Hepatocyte (in vitro differentiated cells): ENCODE data around the gene SPATS2. TPM values are rescaled to one million over a fixed set of nuclear protein-coding genes. Genes with fewer than 3 reads are reported as not detected.
"Not testable (repeated sequence)": the region's sequence is repeated elsewhere in the genome, so short reads cannot be mapped to it uniquely, and the experiment has no call there.

Experiments
- DNase-seq: peaks from one replicate; pipeline ENCODE4 v3.0.0-alpha.2; 2016; ENCODE audit warnings: low spot score
- H2AFZ ChIP-seq: fragments of 200-600 bp; sonication (generic); 2 replicates; pipeline ENCODE4 v1.6.0; 2016; ENCODE audit warnings: antibody characterized with exemption, mild to moderate bottlenecking
- H3K27ac ChIP-seq: fragments of 200-600 bp; sonication (generic); 2 replicates; pipeline ENCODE4 v1.5.1; 2016; ENCODE audit warnings: mild to moderate bottlenecking
- H3K27me3 ChIP-seq: fragments of 200-600 bp; sonication (generic); 2 replicates; pipeline ENCODE4 v1.6.1; 2016
- H3K36me3 ChIP-seq: fragments of 200-600 bp; sonication (generic); replicated peaks from 2 replicates; pipeline ENCODE4 v1.5.1; 2016; ENCODE audit warnings: low read depth; ENCODE audit not compliant: insufficient read depth
- H3K4me1 ChIP-seq: fragments of 200-600 bp; sonication (generic); 2 replicates; pipeline ENCODE4 v1.5.1; 2016; ENCODE audit warnings: mild to moderate bottlenecking, moderate library complexity; ENCODE audit not compliant: insufficient read depth
- H3K4me2 ChIP-seq: fragments of 200-600 bp; sonication (generic); 2 replicates; pipeline ENCODE4 v1.6.0; 2016
- H3K4me3 ChIP-seq: fragments of 200-600 bp; sonication (generic); 2 replicates; pipeline ENCODE4 v1.5.1; 2016; ENCODE audit warnings: mild to moderate bottlenecking
- H3K79me2 ChIP-seq: fragments of 200-600 bp; sonication (generic); 2 replicates; pipeline ENCODE4 v1.6.0; 2017; ENCODE audit warnings: mild to moderate bottlenecking
- H3K9me2 ChIP-seq: fragments of 200-600 bp; sonication (generic); replicated peaks from 2 replicates; pipeline ENCODE4 v1.6.0; 2017; ENCODE audit warnings: mild to moderate bottlenecking; ENCODE audit not compliant: insufficient read depth
- H3K9me3 ChIP-seq: fragments of 200-600 bp; sonication (generic); 2 replicates; pipeline ENCODE4 v1.5.1; 2016; ENCODE audit warnings: low read depth, mild to moderate bottlenecking
- H4K20me1 ChIP-seq: fragments of 200-600 bp; sonication (generic); 2 replicates; pipeline ENCODE4 v1.6.0; 2016; ENCODE audit warnings: mild to moderate bottlenecking; ENCODE audit not compliant: insufficient read depth, poor library complexity, severe bottlenecking
- CTCF ChIP-seq: fragments of 200-600 bp; sonication (generic); IDR thresholded peaks from 2 replicates; pipeline ENCODE4 v1.5.1; 2016; ENCODE audit warnings: antibody characterized with exemption, mild to moderate bottlenecking; ENCODE audit not compliant: poor library complexity
- EZH2 ChIP-seq: fragments of 200-600 bp; sonication (generic); IDR thresholded peaks from 2 replicates; pipeline ENCODE4 v1.6.1; 2016; ENCODE audit warnings: antibody characterized with exemption, mild to moderate bottlenecking, borderline replicate concordance
- EZH2phosphoT487 ChIP-seq: fragments of 200-600 bp; sonication (generic); IDR thresholded peaks from one replicate; pipeline ENCODE4 v1.6.1; 2018; ENCODE audit warnings: antibody characterized with exemption, mild to moderate bottlenecking, low read depth, moderate library complexity; ENCODE audit not compliant: unreplicated experiment, severe bottlenecking
- WGBS: methylation state at CpG from one replicate; pipeline ENCODE4 v1.1.6; 2016; ENCODE audit warnings: low lambda C conversion rate; ENCODE audit errors: missing lambda C conversion rate; 5-methylcytosine and 5-hydroxymethylcytosine counted together
- polyA plus RNA-seq: library from polyadenylated mRNA; unstranded; fragments of >200 nt; fragmentation: Nextera tagmentation; extraction: Ambion mirVana; gene quantifications from 2 replicates; pipeline ENCODE4 v1.2.1, GENCODE V29; 2016
- total RNA-seq: library from RNA; depleted of rRNA; stranded (reverse); fragments of >200 nt; gene quantifications from 2 replicates; pipeline ENCODE4 v1.2.3, GENCODE V29; 2014

The SPATS2 gene
- total and polyA plus RNA-seq, 2 experiments from 2014 or later: 24.9 to 39.8 TPM

GRCh38 chr12:49502590-49502989 lies 135.3 kb downstream of the SPATS2 start:
- Histone ChIP-seq H3K27me3 (no peaks in the 10 kb centered on the region), H3K4me2 (no peak overlapping the region), H3K9me3 (no peaks in the 10 kb centered on the region), H3K4me3 (no peak overlapping the region), H3K4me1 (no peaks in the 10 kb centered on the region), H4K20me1 (no peaks in the 10 kb centered on the region), H3K36me3 (no peaks in the 10 kb centered on the region), H2AFZ (no peak overlapping the region), H3K79me2 (no peaks in the 10 kb centered on the region), H3K9me2 (no peaks in the 10 kb centered on the region), H3K27ac (no peak overlapping the region)
- WGBS: 100% methylated on average over 1 of the region's 1 CpG
- no peak for DNase-seq
- TF ChIP-seq EZH2phosphoT487: no peak
- no peak for TF ChIP-seq CTCF
- no peak for TF ChIP-seq EZH2

GRCh38 chr12:49503674-49504180 lies 136.5 kb downstream of the SPATS2 start:
- H3K4me3 ChIP-seq: no peak overlapping the region
- no peaks in the 10 kb centered on the region for H3K27me3 ChIP-seq
- no peaks in the 10 kb centered on the region for H3K79me2 ChIP-seq
- no peaks in the 10 kb centered on the region for H3K36me3 ChIP-seq
- H4K20me1 ChIP-seq: no peaks in the 10 kb centered on the region
- no peaks in the 10 kb centered on the region for H3K4me1 ChIP-seq
- H3K4me2 ChIP-seq: peak overlapping the region; percentile 53
- peak overlapping the region; percentile 79 for H3K27ac ChIP-seq
- H3K9me3 ChIP-seq: no peaks in the 10 kb centered on the region
- TF ChIP-seq EZH2: no peak
- TF ChIP-seq CTCF: no peak
- no peak for TF ChIP-seq EZH2phosphoT487
- DNase-seq: peak; percentile 54
- no peak overlapping the region for H2AFZ ChIP-seq
- WGBS: 65% methylated on average over 5 of the region's 5 CpGs
- no peaks in the 10 kb centered on the region for H3K9me2 ChIP-seq

- Histone ChIP-seq H3K4me3 (no peak overlapping the region), H4K20me1 (no peaks in the 10 kb centered on the region), H3K4me1 (no peaks in the 10 kb centered on the region), H3K4me2 (no peak overlapping the region), H2AFZ (no peak overlapping the region), H3K79me2 (no peaks in the 10 kb centered on the region), H3K9me2 (no peaks in the 10 kb centered on the region), H3K27me3 (no peaks in the 10 kb centered on the region), H3K9me3 (no peaks in the 10 kb centered on the region), H3K27ac (no peak overlapping the region), H3K36me3 (no peaks in the 10 kb centered on the region)
- TF ChIP-seq CTCF: no peak
- no peak for TF ChIP-seq EZH2phosphoT487
- DNase-seq: no peak
Observed at GRCh38 chr12:49505672-49506071, 138.4 kb downstream of the SPATS2 start.

- H3K4me2 ChIP-seq: no peak overlapping the region
- H4K20me1 ChIP-seq: no peaks in the 10 kb centered on the region
- H3K9me2 ChIP-seq: no peaks in the 10 kb centered on the region
- no peak overlapping the region for H3K4me3 ChIP-seq
- no peak overlapping the region for H3K27ac ChIP-seq
- TF ChIP-seq EZH2 (no peak), CTCF (no peak), EZH2phosphoT487 (no peak)
- H3K9me3 ChIP-seq: no peaks in the 10 kb centered on the region
- no peaks in the 10 kb centered on the region for H3K27me3 ChIP-seq
- H2AFZ ChIP-seq: no peak overlapping the region
- no peaks in the 10 kb centered on the region for H3K79me2 ChIP-seq
- no peaks in the 10 kb centered on the region for H3K4me1 ChIP-seq
- DNase-seq: no peak
- WGBS: 87% methylated on average over 4 of the region's 4 CpGs
- H3K36me3 ChIP-seq: no peaks in the 10 kb centered on the region
Observed at GRCh38 chr12:49507139-49507538, 139.9 kb downstream of the SPATS2 start.

- not testable (repeated sequence) for H3K36me3 ChIP-seq, H3K9me3 ChIP-seq, H3K4me2 ChIP-seq, H3K4me1 ChIP-seq, H3K4me3 ChIP-seq, H2AFZ ChIP-seq, H3K79me2 ChIP-seq, H4K20me1 ChIP-seq, DNase-seq, H3K9me2 ChIP-seq, H3K27ac ChIP-seq, H3K27me3 ChIP-seq
- 96% methylated on average over 8 of the region's 8 CpGs for WGBS
Observed at GRCh38 chr12:49509681-49510080, 142.4 kb downstream of the SPATS2 start.
